Esophagus squamous epithelium (tissue), 5 donors: ENCODE measurements around the gene PSMG3. TPM values are rescaled to one million over a fixed set of nuclear protein-coding genes. Genes with fewer than 3 reads are reported as not detected.
A peak's percentile ranks its signal among the peaks of the same experiment; 100 is the strongest.

Source experiments
- DNase-seq: peaks from one replicate; lab custom pipeline; 2025; lab: John Stamatoyannopoulos, UW
- H3K27ac ChIP-seq, 4 donors: fragments of 200-600 bp; sonication (generic); one replicate each; pipeline ENCODE4 v1.5.1; 2016 to 2019; ENCODE audit warnings: mild to moderate bottlenecking in 1 of 4
- H3K27me3 ChIP-seq, 4 donors: fragments of 200-600 bp; sonication (generic); 1 replicate in 3 of 4; 2 replicates in 1 of 4; pipeline versions ENCODE4 v1.5.1 to v1.6.0; 2017 to 2021; ENCODE audit warnings: antibody characterized with exemption in 1 of 4
- H3K36me3 ChIP-seq, 3 donors: fragments of 200-600 bp; sonication (generic); one replicate each; pipeline ENCODE4 v1.5.1; 2016 to 2019
- H3K4me1 ChIP-seq, 3 donors: fragments of 200-600 bp; sonication (generic); one replicate each; pipeline ENCODE4 v1.5.1; 2017 to 2019
- H3K4me3 ChIP-seq, 4 donors: fragments of 200-600 bp; sonication (generic); 1 replicate in 3 of 4; 2 replicates in 1 of 4; pipeline ENCODE4 v1.5.1; 2016 to 2019; ENCODE audit warnings: mild to moderate bottlenecking in 2 of 4, moderate library complexity in 1 of 4
- H3K9me3 ChIP-seq, 3 donors: fragments of 200-600 bp; sonication (generic); one replicate each; pipeline ENCODE4 v1.5.1; 2016 to 2019
- POLR2A ChIP-seq, 4 donors: fragments of 450-650 bp; IDR thresholded peaks; one replicate each; pipeline ENCODE4 v1.6.1; 2017; ENCODE audit warnings: antibody characterized with exemption in 4 of 4, mild to moderate bottlenecking in 4 of 4, moderate library complexity in 3 of 4
- WGBS, 2 donors: methylation state at CpG; one replicate each; pipeline ENCODE4 v1.1.5; 2018; 5-methylcytosine and 5-hydroxymethylcytosine counted together
- intact Hi-C: fragments of 100-400 bp; cut with DNase I; formaldehyde crosslinking; loops from one replicate; pipeline ENCODE4 v1.15.0; 2022
- total RNA-seq, 4 donors: library from RNA; depleted of rRNA; stranded (reverse); fragments of >200 nt; gene quantifications; one replicate each; pipeline ENCODE4 v1.1.0, GENCODE V29; 2016
- TF ChIP-seq, protein P1 (sequence below), 6 experiments: fragments of 450-650 bp in 4 of 6; fragments of 200-600 bp in 2 of 6; sonication (generic) in 2 of 6; IDR thresholded peaks; one replicate each; pipeline ENCODE4 v1.5.1; 2016 to 2019; ENCODE audit warnings: antibody characterized with exemption in 6 of 6, mild to moderate bottlenecking in 4 of 6, moderate library complexity in 4 of 6
- donor health status: DM: yes; HTN: yes; CAD: no.

The PSMG3 gene
- total RNA-seq, 4 donors from 2014 or later, result 44.5 to 63.6 (median 47.4) TPM

DNA sequence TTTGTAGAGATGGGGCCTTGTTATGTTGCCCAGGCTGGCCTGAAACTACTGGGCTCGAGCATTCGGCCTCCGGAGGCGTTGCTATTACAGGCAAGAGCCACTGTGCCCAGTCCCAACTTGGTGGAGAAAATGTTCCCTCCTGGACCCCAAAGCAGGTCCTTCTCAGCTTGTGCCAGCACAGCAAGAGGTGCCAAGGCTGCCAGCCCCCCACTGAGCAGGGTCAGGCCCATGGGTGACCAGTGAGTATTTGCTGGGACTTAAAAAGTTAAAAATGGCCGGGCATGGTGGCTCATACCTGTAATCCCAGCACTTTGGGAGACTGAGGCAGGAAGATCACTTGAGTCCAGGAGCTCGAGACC is 34.8 kb downstream of the PSMG3 start:
- Histone ChIP-seq H3K27ac (peak overlapping the region in 3 of 4 donors; percentile 96 to 99 (median 97)), H3K4me1 (peaks cover 54 to 80% (median 58%) of the 10 kb centered on the region in 3 donors)
- TF ChIP-seq, protein P1, sequence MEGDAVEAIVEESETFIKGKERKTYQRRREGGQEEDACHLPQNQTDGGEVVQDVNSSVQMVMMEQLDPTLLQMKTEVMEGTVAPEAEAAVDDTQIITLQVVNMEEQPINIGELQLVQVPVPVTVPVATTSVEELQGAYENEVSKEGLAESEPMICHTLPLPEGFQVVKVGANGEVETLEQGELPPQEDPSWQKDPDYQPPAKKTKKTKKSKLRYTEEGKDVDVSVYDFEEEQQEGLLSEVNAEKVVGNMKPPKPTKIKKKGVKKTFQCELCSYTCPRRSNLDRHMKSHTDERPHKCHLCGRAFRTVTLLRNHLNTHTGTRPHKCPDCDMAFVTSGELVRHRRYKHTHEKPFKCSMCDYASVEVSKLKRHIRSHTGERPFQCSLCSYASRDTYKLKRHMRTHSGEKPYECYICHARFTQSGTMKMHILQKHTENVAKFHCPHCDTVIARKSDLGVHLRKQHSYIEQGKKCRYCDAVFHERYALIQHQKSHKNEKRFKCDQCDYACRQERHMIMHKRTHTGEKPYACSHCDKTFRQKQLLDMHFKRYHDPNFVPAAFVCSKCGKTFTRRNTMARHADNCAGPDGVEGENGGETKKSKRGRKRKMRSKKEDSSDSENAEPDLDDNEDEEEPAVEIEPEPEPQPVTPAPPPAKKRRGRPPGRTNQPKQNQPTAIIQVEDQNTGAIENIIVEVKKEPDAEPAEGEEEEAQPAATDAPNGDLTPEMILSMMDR (IDR thresholded peaks at IDR 0.05), result no peak
- no peak for TF ChIP-seq POLR2A (IDR thresholded peaks at IDR 0.05)

DNA sequence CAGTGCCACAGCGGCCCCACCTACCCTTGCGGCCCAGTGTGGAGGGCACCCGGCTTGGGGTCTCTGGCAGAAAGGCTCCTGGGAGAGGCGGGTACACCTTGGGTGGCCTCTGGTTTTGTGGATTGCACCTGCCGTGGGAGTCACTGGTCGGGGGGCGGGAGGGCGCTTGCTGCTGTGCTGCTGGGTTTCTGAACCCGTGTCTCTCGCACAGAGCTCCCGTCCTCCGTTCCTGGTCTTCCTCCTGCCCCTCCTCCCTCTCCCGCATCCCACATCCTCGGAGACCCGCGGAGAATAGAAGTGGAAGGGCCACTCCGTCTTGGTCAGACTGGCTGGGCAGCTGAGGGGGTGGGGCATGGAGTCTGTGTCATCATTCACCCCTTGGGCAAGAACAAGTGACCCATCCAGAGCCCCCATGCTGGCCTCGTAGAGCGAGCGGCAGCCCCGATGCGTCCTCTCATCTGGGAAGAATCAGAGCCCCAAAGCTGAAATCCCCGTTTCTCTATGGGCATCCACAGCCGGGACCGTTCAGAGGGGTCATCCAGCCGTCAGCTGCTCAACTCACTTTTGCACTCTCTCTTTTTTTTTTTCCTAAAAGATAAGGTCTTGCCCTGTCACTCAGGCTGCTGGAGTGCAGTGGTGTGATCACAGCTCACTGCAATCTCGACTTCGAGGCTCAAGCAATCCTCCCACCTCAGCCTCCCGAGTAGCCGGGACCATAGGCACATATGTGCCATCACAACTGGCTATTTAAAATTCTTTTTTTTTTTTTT is 35.3 kb downstream of the PSMG3 start:
- Histone ChIP-seq H3K4me3 (peak overlapping the region in 1 of 4 donors; percentile 93), H3K27me3 (no peaks in the 10 kb centered on the region), H3K36me3 (peaks cover 3 to 27% (median 10%) of the 10 kb centered on the region in 3 donors), H3K9me3 (no peaks in the 10 kb centered on the region), H3K27ac (peak overlapping the region; percentile 96 to 99 (median 98)), H3K4me1 (peaks cover 54 to 86% (median 58%) of the 10 kb centered on the region in 3 donors)
- intact Hi-C loops, result no loop called here
- DNase-seq, result no peak
- 81 to 94% methylated on average over 8 to 9 of the region's 30 CpGs for WGBS, 2 donors
- TF ChIP-seq, protein P1 (IDR thresholded peaks at IDR 0.05), result no peak
- TF ChIP-seq POLR2A (IDR thresholded peaks at IDR 0.05), result no peak

More for the DNA sequence above, 34.8 kb downstream of the PSMG3 start:
- DNase-seq, result no peak
- no peaks in the 10 kb centered on the region for H3K27me3 ChIP-seq
- no peak overlapping the region for H3K4me3 ChIP-seq
- 57 to 79% methylated on average over 5 to 6 of the region's 6 CpGs for WGBS, 2 donors
- peaks cover 9 to 33% (median 16%) of the 10 kb centered on the region in 3 donors for H3K36me3 ChIP-seq
- intact Hi-C loops, result no loop called here
- H3K9me3 ChIP-seq, result no peaks in the 10 kb centered on the region

DNA sequence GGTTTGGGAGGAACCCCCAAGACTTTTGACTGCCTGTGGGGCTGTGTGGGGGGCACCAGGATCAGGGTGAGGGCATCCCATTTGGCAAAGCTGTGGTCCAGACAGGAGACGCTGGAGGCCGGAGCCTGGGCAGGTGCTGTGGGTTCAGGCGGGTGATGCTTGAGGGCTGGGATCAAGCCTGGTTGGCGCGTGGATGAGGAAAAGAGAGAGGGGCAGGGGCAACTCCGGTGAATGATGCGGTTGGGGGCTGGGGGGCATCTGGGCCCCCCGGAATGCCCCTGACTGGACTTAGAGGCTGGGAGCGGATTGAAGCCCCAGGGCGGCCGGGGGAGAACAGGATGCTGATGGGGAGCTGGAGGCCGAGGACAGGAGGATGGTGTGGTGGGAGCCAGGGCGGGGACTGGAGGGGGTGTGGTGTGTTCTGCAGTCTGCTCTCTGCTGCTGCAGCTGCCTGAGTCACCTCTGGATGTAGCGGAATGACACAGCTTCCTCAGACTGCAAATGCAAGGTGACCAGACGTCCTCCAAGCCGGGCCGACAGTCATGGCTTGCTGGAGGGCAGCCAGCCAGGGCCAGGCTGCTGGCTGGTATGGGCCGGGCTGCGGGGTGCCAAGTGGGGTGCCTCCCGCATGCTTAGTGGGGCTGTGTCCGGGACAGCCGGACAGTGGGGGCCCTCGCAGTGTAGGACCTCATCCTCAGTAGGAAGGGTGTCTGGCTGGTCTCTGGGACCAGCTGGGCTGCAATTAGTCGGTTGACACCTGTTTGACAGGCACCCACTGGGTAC is 36.1 kb downstream of the PSMG3 start:
- peaks cover 54 to 82% (median 58%) of the 10 kb centered on the region in 3 donors for H3K4me1 ChIP-seq
- H3K4me3 ChIP-seq, result peak overlapping the region; percentile 43 to 93 (median 70)
- TF ChIP-seq, protein P1 (IDR thresholded peaks at IDR 0.05), result no peak
- no peak for TF ChIP-seq POLR2A (IDR thresholded peaks at IDR 0.05)
- intact Hi-C loops, result no loop called here
- H3K27ac ChIP-seq, result peak overlapping the region; percentile 96 to 99 (median 98)
- H3K27me3 ChIP-seq, result no peaks in the 10 kb centered on the region
- no peaks in the 10 kb centered on the region for H3K9me3 ChIP-seq
- peaks cover 0 to 19% (median 5%) of the 10 kb centered on the region in 3 donors for H3K36me3 ChIP-seq
- WGBS, 2 donors, result 40 to 59% methylated on average over 14 to 17 of the region's 24 CpGs
- no peak for DNase-seq

DNA sequence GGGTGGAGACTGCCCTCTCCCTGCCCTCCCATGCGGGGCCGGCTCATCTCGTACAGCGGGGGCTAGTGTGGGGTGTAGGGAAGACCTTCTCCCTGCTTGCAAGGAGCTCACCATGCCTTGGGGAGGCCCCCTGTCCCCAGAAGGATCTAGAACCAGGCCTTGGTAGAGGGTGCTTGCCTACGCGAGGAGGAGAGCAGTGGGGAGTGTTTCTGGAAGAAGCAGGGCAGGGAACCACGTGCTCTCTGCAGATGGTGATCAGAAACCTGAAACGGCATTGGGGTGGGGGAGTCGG is 36.6 kb downstream of the PSMG3 start:
- DNase-seq, result no peak
- peak overlapping the region; percentile 96 to 99 (median 98) for H3K27ac ChIP-seq
- no peaks in the 10 kb centered on the region for H3K27me3 ChIP-seq
- WGBS, 2 donors, result 6% methylated on average over 5 of the region's 9 CpGs; no CpG with 5 or more reads in 1 of the 2 donors
- H3K36me3 ChIP-seq, result peaks cover 0 to 14% (median 5%) of the 10 kb centered on the region in 3 donors
- H3K9me3 ChIP-seq, result no peaks in the 10 kb centered on the region
- no peak for TF ChIP-seq POLR2A (IDR thresholded peaks at IDR 0.05)
- TF ChIP-seq, protein P1 (IDR thresholded peaks at IDR 0.05), result no peak
- peak overlapping the region; percentile 43 to 93 (median 70) for H3K4me3 ChIP-seq
- intact Hi-C loops, result no loop called here
- peaks cover 50 to 76% (median 55%) of the 10 kb centered on the region in 3 donors for H3K4me1 ChIP-seq
